CMK (cell line): ENCODE data around the gene KRT26.

Experiments
- DNase-seq: peaks from one replicate; pipeline ENCODE4 v3.0.0-alpha.2; 2010; ENCODE audit warnings: low read depth

KRT26 gene

DNA sequence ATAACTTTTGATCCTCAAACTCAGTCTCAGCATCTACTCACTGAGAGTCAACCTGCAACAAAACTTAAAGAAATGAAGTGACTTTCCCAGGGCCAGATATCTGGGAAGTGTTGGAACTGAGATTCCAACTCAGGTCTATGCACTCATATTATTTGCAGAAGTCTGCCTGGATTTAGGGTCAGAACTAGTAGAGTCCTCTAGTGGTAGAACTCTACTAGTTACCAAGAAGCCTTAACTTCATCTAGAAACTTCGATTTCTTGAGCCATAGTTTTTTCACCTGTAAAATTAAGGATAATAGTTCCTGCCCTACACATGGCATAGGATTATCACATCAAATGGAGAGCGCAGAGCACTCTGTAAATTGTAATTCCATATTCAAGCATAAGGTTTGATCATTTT lies 45.1 kb downstream of the KRT26 start:
- no peak for DNase-seq

DNA sequence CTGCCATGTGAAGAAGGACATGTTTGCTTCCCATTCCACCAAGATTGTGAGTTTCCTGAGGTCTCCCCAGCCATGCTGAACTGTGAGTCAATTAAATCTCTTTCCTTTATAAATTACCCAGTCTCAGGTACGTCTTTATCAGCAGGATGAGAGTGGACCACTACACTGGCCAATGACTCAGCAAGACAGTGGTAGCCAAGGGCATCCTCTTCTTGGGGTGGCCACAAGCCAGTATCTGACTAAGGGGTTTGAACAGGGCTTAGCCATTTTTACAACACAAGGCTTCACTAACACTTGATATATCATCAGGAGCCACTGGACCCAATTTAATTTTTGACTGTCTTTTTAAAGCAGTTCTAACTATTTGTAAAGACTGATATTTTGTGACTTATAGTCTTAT lies 47.3 kb downstream of the KRT26 start:
- no peak for DNase-seq

DNA sequence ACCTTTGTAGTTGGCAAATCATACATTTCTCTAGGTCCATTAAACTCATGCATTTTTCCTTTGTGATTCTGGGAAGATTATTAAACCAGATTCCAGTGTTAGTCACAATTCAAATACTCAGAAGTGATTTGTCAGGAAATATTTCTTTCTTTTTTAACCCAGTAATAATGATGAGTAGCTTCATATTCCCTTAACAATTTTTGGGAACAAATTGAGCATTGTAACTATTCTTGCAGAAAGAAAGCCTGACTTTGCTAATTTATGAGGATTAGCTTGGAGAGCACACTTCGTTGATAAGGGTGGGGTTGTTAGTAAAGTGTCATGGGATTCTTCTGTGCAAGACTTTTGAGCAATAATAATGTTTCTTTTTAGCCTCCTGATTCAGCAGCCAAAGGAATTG lies 49.8 kb downstream of the KRT26 start:
- no peak for DNase-seq

DNA sequence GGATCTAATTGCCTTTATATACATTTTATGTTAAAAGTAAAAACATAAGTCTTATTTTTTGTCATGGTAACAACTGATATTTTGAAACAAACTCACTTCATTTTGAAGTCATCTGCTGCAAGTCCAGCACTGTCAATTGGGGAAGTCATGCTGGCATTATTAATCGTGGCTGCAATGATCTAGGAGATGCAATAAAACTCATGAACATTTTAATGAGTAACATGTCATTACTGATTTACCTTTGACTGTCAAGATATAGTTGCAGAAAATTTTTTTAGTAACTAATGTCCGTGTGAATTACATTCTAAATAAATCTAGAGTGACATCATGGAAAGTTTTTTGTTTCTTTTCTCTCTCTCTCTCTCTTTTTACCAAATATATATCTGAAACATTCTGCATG lies 51.1 kb downstream of the KRT26 start:
- DNase-seq, result no peak

DNA sequence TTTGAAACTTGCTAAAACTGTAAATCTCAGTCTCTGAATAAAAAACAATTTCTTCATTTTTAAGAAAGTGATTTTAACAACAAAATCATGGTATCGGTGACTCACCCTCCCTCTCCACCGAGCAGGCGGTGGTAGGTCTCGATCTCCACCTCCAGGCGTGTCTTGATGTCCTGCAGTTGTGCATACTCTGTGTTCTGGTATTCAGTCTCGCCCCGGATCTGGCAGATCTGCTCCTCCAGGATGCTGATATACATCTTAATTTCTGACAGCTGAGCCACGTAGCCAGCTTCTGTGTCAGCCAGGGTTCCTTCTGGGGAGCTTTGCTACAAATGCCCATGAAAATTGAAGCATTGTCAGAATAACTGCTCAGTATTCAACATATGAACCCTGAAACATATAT lies 53.1 kb downstream of the KRT26 start:
- no peak for DNase-seq

DNA sequence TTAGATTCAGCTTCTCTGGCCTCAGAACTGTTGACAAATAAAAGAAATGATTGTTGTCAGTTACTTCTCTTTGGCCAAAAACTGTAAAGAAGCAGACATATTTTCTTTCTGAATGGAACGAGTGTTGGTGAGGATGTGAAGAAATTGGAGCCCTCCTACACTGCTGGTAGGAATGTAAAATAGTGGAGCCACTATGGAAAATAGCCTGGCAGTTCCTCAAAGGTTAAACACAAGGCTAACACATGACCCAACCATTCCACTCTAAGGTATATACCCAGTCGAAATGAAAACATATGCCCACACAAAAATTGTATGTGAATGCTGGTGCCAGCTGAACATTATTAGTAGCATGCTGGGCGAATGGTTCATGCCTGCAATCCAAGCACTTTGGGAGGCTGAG lies 54.2 kb downstream of the KRT26 start:
- DNase-seq, result no peak
